Measurements from ENCODE around the gene TPT1. TPM values are rescaled to one million over a fixed set of nuclear protein-coding genes. Genes with fewer than 3 reads are reported as not detected.
"Not testable (repeated sequence)": the region's sequence is repeated elsewhere in the genome, so short reads cannot be mapped to it uniquely, and the experiment has no call there.

The TPT1 gene
- total and polyA plus RNA-seq, 4 donors: 2,791 to 8,629 (median 4,381) TPM

GRCh38 chr13:45385907-45386553, 45.0 kb upstream of the TPT1 start:
- Histone ChIP-seq H3K4me3 (no peak overlapping the region), H3K9ac (ENCODE audit: insufficient read depth in 1 of 2, low read length in 2 of 2) (no peak overlapping the region), H3K27ac (ENCODE audit: low read depth in 1 of 2, low read length in 1 of 2) (no peak overlapping the region), H3K36me3 (ENCODE audit: control insufficient read depth in 4 of 4, insufficient read depth in 4 of 4, low read length in 4 of 4) (peaks cover 2 to 6% (median 5%) of the 10 kb centered on the region in 4 donors), H3K9me3 (ENCODE audit: control insufficient read depth in 4 of 4, insufficient read depth in 3 of 4, low read length in 3 of 4) (no peaks in the 10 kb centered on the region), H3K27me3 (ENCODE audit: control insufficient read depth in 3 of 3, insufficient read depth in 3 of 3, low read length in 2 of 3) (no peaks in the 10 kb centered on the region), H3K4me1 (ENCODE audit: control insufficient read depth in 5 of 5, insufficient read depth in 5 of 5, low read length in 5 of 5) (no peaks in the 10 kb centered on the region)
- 80 to 86% methylated on average over 5 of the region's 5 CpGs for WGBS, 2 donors
- DNase-seq (no peak), ATAC-seq (ENCODE audit: insufficient read depth, low FRiP score) (no peak)
- TF ChIP-seq, protein P1, sequence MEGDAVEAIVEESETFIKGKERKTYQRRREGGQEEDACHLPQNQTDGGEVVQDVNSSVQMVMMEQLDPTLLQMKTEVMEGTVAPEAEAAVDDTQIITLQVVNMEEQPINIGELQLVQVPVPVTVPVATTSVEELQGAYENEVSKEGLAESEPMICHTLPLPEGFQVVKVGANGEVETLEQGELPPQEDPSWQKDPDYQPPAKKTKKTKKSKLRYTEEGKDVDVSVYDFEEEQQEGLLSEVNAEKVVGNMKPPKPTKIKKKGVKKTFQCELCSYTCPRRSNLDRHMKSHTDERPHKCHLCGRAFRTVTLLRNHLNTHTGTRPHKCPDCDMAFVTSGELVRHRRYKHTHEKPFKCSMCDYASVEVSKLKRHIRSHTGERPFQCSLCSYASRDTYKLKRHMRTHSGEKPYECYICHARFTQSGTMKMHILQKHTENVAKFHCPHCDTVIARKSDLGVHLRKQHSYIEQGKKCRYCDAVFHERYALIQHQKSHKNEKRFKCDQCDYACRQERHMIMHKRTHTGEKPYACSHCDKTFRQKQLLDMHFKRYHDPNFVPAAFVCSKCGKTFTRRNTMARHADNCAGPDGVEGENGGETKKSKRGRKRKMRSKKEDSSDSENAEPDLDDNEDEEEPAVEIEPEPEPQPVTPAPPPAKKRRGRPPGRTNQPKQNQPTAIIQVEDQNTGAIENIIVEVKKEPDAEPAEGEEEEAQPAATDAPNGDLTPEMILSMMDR (IDR thresholded peaks at IDR 0.05; ENCODE audit: control extremely low read depth, extremely low read depth): no peak

DNA sequence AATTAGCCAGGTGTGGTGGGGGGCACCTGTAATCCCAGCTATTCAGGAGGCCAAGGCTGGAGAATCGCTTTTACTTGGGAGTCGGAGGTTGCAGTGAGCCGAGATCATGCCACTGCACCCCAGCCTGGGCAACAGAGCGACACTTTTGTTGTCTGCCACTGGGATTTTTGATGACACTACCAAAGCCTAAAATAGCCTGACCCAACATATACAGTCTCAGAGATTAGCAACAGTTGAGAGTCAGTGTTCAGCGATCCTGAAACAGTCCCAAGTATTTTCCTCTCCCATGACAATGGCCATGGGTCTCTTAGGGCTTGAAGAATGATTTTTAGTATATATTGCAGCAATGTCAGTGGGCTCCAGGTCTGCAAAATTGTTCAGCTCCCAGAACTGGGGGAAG, 44.3 kb upstream of the TPT1 start:
- no peak for ATAC-seq (ENCODE audit: insufficient read depth, low FRiP score)

GRCh38 chr13:45384474-45385174, 43.6 kb upstream of the TPT1 start:
- WGBS, 2 donors: 71 to 72% methylated on average over 4 of the region's 4 CpGs
- Histone ChIP-seq H3K27me3 (ENCODE audit: control insufficient read depth in 3 of 3, insufficient read depth in 3 of 3, low read length in 2 of 3) (no peaks in the 10 kb centered on the region), H3K9me3 (ENCODE audit: control insufficient read depth in 4 of 4, insufficient read depth in 3 of 4, low read length in 3 of 4) (no peaks in the 10 kb centered on the region), H3K4me1 (ENCODE audit: control insufficient read depth in 5 of 5, insufficient read depth in 5 of 5, low read length in 5 of 5) (no peaks in the 10 kb centered on the region), H3K36me3 (ENCODE audit: control insufficient read depth in 4 of 4, insufficient read depth in 4 of 4, low read length in 4 of 4) (peaks cover 0 to 6% (median 5%) of the 10 kb centered on the region in 4 donors), H3K27ac (ENCODE audit: low read depth in 1 of 2, low read length in 1 of 2) (no peak overlapping the region), H3K4me3 (no peak overlapping the region), H3K9ac (ENCODE audit: insufficient read depth in 1 of 2, low read length in 2 of 2) (no peak overlapping the region)
- ATAC-seq (ENCODE audit: insufficient read depth, low FRiP score): no peak
- TF ChIP-seq, protein P1 (IDR thresholded peaks at IDR 0.05; ENCODE audit: control extremely low read depth, extremely low read depth): no peak
- no peak for DNase-seq

More for the DNA sequence above, 44.3 kb upstream of the TPT1 start:
- Histone ChIP-seq H3K27ac (ENCODE audit: low read depth in 1 of 2, low read length in 1 of 2) (no peak overlapping the region), H3K9ac (ENCODE audit: insufficient read depth in 1 of 2, low read length in 2 of 2) (no peak overlapping the region), H3K9me3 (ENCODE audit: control insufficient read depth in 4 of 4, insufficient read depth in 3 of 4, low read length in 3 of 4) (no peaks in the 10 kb centered on the region), H3K36me3 (ENCODE audit: control insufficient read depth in 4 of 4, insufficient read depth in 4 of 4, low read length in 4 of 4) (peaks cover 0 to 6% (median 5%) of the 10 kb centered on the region in 4 donors), H3K27me3 (ENCODE audit: control insufficient read depth in 3 of 3, insufficient read depth in 3 of 3, low read length in 2 of 3) (no peaks in the 10 kb centered on the region), H3K4me1 (ENCODE audit: control insufficient read depth in 5 of 5, insufficient read depth in 5 of 5, low read length in 5 of 5) (no peaks in the 10 kb centered on the region), H3K4me3 (no peak overlapping the region)
- TF ChIP-seq, protein P1 (IDR thresholded peaks at IDR 0.05; ENCODE audit: control extremely low read depth, extremely low read depth): no peak
- DNase-seq: no peak
- WGBS, 2 donors: 97 to 98% methylated on average over 5 of the region's 5 CpGs

DNA sequence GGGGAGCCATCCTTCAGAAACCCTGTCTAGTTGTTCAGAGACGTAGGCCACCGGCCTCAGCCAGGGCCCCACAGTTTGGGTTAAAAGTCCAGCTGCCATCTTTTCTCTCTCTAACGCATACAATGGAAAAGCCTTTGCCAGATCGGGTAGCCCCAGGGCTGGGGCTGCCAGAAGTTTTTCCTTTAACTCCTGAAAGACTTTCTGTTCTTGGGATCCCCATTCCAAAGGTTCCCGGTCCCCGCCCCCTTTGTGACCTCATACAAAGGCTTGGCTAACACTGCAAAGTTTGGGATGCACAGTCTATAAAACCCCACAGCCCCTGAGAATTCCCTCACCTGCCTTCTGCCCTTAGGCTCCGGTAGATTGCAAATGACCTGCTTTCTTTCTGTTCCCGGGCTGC, 41.8 kb upstream of the TPT1 start:
- H3K9me3 ChIP-seq (ENCODE audit: control insufficient read depth in 4 of 4, insufficient read depth in 3 of 4, low read length in 3 of 4); H3K27ac ChIP-seq (ENCODE audit: low read depth in 1 of 2, low read length in 1 of 2); H3K27me3 ChIP-seq (ENCODE audit: control insufficient read depth in 3 of 3, insufficient read depth in 3 of 3, low read length in 2 of 3); DNase-seq; H3K4me3 ChIP-seq; ATAC-seq (ENCODE audit: insufficient read depth, low FRiP score); H3K4me1 ChIP-seq (ENCODE audit: control insufficient read depth in 5 of 5, insufficient read depth in 5 of 5, low read length in 5 of 5); H3K9ac ChIP-seq (ENCODE audit: insufficient read depth in 1 of 2, low read length in 2 of 2); H3K36me3 ChIP-seq (ENCODE audit: control insufficient read depth in 4 of 4, insufficient read depth in 4 of 4, low read length in 4 of 4): not testable (repeated sequence)
- WGBS, 2 donors: 86 to 87% methylated on average over 6 to 8 of the region's 8 CpGs

Data from lung (tissue), 12 donors.